Astrocyte of the cerebellum (primary cell): ENCODE data around the gene STT3B.

Source experiments
- DNase-seq: peaks from one replicate; pipeline ENCODE4 v3.0.0-alpha.2; 2011; ENCODE audit warnings: low read depth
- H3K4me3 ChIP-seq: 2 replicates; pipeline ENCODE4 v1.5.1; 2011; ENCODE audit warnings: mild to moderate bottlenecking, low read depth, low read length, moderate library complexity
- in situ Hi-C: cut with HindIII; loops from 2 replicates; pipeline ENCODE4 v1.10.0; 2017; ENCODE audit warnings: low sequenced_read_pairs
- TF ChIP-seq, protein P1 (sequence below): IDR thresholded peaks from 2 replicates; pipeline ENCODE4 v1.5.1; 2012; ENCODE audit warnings: low read length, low read depth, moderate library complexity, mild to moderate bottlenecking; ENCODE audit errors: missing control alignments

Gene STT3B

DNA sequence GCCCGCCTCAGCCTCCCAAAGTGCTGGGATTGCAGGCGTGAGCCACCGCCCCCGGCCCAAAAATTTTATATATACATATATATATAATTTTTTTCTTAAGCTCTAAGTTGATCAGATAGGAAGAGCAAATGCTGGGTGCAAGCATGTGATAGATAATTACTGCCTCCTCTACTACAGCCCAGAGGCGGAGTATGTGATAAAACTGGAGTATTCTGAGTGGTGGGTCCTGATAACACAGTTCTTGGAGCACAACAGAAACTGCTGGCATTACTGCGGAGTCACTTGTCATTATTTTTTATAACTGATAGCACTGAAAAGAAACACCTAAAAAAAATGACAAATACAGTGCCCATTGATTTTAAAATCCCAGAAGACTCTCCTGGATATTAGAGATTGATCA, 41.1 kb upstream of the STT3B start:
- TF ChIP-seq, protein P1, sequence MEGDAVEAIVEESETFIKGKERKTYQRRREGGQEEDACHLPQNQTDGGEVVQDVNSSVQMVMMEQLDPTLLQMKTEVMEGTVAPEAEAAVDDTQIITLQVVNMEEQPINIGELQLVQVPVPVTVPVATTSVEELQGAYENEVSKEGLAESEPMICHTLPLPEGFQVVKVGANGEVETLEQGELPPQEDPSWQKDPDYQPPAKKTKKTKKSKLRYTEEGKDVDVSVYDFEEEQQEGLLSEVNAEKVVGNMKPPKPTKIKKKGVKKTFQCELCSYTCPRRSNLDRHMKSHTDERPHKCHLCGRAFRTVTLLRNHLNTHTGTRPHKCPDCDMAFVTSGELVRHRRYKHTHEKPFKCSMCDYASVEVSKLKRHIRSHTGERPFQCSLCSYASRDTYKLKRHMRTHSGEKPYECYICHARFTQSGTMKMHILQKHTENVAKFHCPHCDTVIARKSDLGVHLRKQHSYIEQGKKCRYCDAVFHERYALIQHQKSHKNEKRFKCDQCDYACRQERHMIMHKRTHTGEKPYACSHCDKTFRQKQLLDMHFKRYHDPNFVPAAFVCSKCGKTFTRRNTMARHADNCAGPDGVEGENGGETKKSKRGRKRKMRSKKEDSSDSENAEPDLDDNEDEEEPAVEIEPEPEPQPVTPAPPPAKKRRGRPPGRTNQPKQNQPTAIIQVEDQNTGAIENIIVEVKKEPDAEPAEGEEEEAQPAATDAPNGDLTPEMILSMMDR, result no peak
- in situ Hi-C loops, result no loop called here
- no peak overlapping the region for H3K4me3 ChIP-seq
- no peak for DNase-seq

GRCh38 chr3:31493149-31493548, 39.6 kb upstream of the STT3B start:
- in situ Hi-C loops, result no loop called here
- H3K4me3 ChIP-seq, result no peak overlapping the region
- no peak for DNase-seq
- TF ChIP-seq, protein P1, result no peak

DNA sequence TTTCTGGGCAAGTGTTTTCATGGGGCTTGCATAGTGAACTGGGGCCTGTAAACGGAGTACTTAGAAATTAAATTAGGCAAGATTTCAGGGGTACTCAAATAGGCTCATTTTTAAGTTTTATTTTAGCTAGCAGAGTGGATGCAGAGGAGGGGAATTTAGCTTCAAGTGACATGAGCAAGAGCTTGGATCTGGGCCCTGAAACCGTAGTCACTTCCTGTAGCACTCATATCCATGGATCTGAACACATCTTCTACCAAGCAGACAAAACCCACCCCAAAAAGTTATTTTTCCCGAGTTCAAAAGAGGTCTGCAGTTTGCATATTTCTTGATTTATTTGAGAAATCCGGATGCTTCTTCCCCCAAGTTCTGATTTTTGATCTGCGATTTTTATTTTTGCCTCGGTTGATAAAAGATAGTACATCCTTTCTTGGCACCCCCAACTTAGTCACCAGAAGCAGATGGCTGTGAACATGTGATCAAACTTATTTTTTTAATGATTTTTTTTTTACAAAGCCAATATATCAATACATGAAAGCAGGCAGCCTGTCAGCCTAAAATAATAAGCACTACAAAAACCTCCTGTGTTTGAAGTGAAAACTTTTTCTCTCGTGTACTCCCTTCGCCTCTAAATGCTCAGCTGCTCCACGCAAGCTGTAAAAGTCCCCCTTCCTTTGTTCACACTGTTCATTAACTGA, 36.6 kb upstream of the STT3B start:
- no peak for DNase-seq
- no peak overlapping the region for H3K4me3 ChIP-seq
- TF ChIP-seq, protein P1, result no peak
- in situ Hi-C loops, result no loop called here

- H3K4me3 ChIP-seq, result no peak overlapping the region
- DNase-seq, result no peak
- in situ Hi-C loops, result no loop called here
- TF ChIP-seq, protein P1, result no peak
These were observed 33.9 kb upstream of the STT3B start for GRCh38 chr3:31498791-31499190.

GRCh38 chr3:31499281-31499680, 33.4 kb upstream of the STT3B start:
- DNase-seq, result no peak
- no peak overlapping the region for H3K4me3 ChIP-seq
- in situ Hi-C loops, result no loop called here
- TF ChIP-seq, protein P1, result no peak

DNA sequence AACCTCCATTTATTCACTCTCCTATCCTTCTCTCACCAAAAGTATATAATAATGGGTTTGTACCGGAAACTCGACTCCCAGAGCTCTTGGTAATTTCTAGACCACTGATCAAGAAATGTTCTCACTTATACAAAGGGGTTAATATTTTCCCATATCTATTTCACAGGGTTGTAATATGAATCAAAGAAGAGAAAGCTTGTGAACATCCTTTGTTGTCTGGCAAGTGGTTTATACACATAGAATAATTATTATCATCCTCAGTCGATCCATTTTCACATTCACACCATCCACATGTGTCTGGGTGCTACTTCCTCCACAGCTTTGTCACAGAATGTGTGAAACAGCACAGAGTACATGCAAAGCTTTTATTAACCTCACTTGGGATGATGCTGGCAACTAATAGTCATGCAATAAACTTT, 29.9 kb upstream of the STT3B start:
- in situ Hi-C loops, result no loop called here
- H3K4me3 ChIP-seq, result no peak overlapping the region
- DNase-seq, result no peak
- TF ChIP-seq, protein P1, result no peak
